ENCODE measurements around the gene SNCB. TPM values are rescaled to one million over a fixed set of nuclear protein-coding genes. Genes with fewer than 3 reads are reported as not detected.
"Not testable (repeated sequence)": the region's sequence is repeated elsewhere in the genome, so short reads cannot be mapped to it uniquely, and the experiment has no call there.

SNCB gene
- total RNA-seq, 1 donor from 2014 or later = not detected

DNA sequence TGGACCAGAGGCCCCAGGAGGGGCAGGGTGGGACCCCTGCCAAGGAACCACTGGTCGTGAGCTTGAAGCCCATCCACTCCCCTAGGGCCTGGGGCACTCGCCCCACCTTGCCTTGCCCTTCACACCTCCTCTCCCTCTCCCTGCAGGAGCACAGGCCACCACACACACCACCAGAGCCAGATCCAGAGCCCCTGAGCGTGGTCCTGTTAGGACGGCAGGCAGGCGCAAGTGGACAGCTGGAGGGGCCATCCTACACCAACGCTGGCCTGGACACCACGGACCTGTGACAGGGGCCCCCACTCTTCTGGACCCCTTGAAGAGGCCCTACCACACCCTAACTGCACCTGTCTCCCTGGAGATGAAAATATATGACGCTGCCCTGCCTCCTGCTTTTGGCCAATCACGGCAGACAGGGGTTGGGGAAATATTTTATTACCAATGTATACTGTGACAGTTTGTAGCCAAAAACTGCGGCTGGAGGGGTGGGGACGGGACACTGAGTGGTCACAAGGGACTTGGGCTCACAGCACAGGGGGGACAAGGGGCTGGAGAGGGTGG lies 34.9 kb downstream of the SNCB start:
- Histone ChIP-seq H3K27ac (no peak overlapping the region), H3K4me3 (no peak overlapping the region), H3K9me3 (no peaks in the 10 kb centered on the region), H3K4me1 (no peaks in the 10 kb centered on the region), H3K36me3 (no peaks in the 10 kb centered on the region), H3K27me3 (no peaks in the 10 kb centered on the region)
- intact Hi-C loops (cut with DNase I) = no loop called here
- DNase-seq (ENCODE audit: extremely low spot score in 2 of 2) = no peak
- TF ChIP-seq, protein P1, sequence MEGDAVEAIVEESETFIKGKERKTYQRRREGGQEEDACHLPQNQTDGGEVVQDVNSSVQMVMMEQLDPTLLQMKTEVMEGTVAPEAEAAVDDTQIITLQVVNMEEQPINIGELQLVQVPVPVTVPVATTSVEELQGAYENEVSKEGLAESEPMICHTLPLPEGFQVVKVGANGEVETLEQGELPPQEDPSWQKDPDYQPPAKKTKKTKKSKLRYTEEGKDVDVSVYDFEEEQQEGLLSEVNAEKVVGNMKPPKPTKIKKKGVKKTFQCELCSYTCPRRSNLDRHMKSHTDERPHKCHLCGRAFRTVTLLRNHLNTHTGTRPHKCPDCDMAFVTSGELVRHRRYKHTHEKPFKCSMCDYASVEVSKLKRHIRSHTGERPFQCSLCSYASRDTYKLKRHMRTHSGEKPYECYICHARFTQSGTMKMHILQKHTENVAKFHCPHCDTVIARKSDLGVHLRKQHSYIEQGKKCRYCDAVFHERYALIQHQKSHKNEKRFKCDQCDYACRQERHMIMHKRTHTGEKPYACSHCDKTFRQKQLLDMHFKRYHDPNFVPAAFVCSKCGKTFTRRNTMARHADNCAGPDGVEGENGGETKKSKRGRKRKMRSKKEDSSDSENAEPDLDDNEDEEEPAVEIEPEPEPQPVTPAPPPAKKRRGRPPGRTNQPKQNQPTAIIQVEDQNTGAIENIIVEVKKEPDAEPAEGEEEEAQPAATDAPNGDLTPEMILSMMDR (IDR thresholded peaks at IDR 0.05) = no peak
- TF ChIP-seq POLR2AphosphoS5 (IDR thresholded peaks at IDR 0.05; ENCODE audit: insufficient read depth in 1 of 2, low read depth in 1 of 2) (no peak), POLR2A (IDR thresholded peaks at IDR 0.05) (no peak)

DNA sequence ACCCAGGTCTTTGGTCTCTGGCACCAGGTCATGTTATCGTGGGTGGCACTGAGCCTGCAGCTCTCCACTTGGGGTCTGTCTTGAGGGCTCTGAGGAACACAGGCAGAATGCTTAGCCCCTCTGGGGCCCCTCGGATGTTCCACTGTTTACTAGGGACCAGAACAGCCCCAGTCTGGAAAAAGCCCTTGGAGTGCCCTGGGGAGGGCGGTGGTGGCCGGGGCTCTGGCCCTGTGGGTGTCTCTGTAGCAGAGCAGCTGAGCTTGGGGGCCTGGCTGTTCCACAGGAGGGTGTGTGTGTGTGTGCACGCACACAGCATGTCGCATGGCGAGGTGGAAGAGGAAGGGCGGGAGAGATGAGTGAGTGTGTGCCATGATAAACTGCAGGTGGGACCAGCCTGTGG lies 35.8 kb downstream of the SNCB start:
- H3K27ac ChIP-seq = no peak overlapping the region
- TF ChIP-seq POLR2A (IDR thresholded peaks at IDR 0.05) (no peak), POLR2AphosphoS5 (IDR thresholded peaks at IDR 0.05; ENCODE audit: insufficient read depth in 1 of 2, low read depth in 1 of 2) (no peak)
- TF ChIP-seq, protein P1 (IDR thresholded peaks at IDR 0.05) = no peak
- no peaks in the 10 kb centered on the region for H3K27me3 ChIP-seq
- no peaks in the 10 kb centered on the region for H3K36me3 ChIP-seq
- H3K9me3 ChIP-seq = no peaks in the 10 kb centered on the region
- H3K4me3 ChIP-seq = no peak overlapping the region
- no peaks in the 10 kb centered on the region for H3K4me1 ChIP-seq
- intact Hi-C loops (cut with DNase I) = no loop called here
- no peak for DNase-seq (ENCODE audit: extremely low spot score in 2 of 2)

DNA sequence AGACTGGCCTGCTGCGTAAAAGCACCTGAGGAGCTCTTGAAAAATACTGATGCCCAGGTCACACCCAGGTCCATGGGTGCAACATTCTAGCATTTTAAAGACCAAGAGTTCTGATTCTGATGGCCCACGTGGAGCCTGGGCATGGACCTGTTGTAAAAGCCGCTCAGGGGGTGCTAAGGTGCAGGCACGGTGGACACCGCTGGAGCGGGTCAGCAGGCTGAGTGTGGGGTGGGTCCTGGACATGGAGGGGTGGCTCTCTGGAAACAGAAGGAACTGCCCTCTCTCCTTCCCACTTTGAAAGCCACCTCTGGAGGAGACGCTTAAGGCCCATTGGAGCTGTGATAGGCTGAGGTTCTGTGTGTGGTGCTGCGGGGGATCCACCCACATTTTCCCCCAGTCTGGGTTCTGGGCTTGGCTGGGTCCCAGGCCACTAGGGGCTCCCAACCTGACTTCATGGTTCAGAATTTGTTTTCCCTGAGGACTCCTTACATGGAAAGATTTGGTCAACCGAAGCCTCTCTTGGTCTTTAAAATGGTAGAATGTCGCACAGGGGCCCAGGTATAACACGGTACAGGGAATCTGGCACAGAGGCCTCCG lies 37.0 kb downstream of the SNCB start:
- no peak overlapping the region for H3K27ac ChIP-seq
- TF ChIP-seq POLR2A (IDR thresholded peaks at IDR 0.05) = no peak
- TF ChIP-seq, protein P1 (IDR thresholded peaks at IDR 0.05) = no peak
- no peak for TF ChIP-seq POLR2AphosphoS5 (IDR thresholded peaks at IDR 0.05; ENCODE audit: insufficient read depth in 1 of 2, low read depth in 1 of 2)
- H3K36me3 ChIP-seq = no peaks in the 10 kb centered on the region
- H3K4me1 ChIP-seq = no peaks in the 10 kb centered on the region
- H3K27me3 ChIP-seq = no peaks in the 10 kb centered on the region
- no peaks in the 10 kb centered on the region for H3K9me3 ChIP-seq
- no peak overlapping the region for H3K4me3 ChIP-seq
- intact Hi-C loops (cut with DNase I) = no loop called here
- no peak for DNase-seq (ENCODE audit: extremely low spot score in 2 of 2)

DNA sequence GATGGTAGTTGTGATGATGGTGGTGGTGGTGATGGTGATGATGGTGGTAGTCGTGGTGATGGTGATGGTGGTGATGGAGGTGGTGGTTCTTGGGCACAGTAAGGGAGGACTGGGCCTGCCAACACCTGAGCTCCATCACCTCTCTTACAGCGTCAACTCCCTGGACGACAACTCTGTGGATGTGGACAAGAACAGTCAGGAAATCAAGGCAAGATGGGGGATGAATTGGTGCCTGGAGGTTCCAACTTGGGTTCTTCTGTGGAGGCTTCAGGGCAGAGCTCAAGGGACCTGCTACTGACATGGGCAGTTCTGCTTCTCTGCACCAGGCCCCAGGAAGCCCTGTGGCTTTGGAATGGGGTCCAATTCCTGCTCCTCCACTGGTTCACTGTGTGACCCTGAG lies 37.8 kb downstream of the SNCB start:
- Histone ChIP-seq H3K27ac (no peak overlapping the region), H3K4me1 (no peaks in the 10 kb centered on the region), H3K36me3 (no peaks in the 10 kb centered on the region), H3K9me3 (no peaks in the 10 kb centered on the region), H3K27me3 (no peaks in the 10 kb centered on the region), H3K4me3 (no peak overlapping the region)
- DNase-seq (ENCODE audit: extremely low spot score in 2 of 2) = no peak
- TF ChIP-seq POLR2AphosphoS5 (IDR thresholded peaks at IDR 0.05; ENCODE audit: insufficient read depth in 1 of 2, low read depth in 1 of 2) (no peak), POLR2A (IDR thresholded peaks at IDR 0.05) (no peak)
- TF ChIP-seq, protein P1 (IDR thresholded peaks at IDR 0.05) = no peak
- intact Hi-C loops (cut with DNase I) = no loop called here

DNA sequence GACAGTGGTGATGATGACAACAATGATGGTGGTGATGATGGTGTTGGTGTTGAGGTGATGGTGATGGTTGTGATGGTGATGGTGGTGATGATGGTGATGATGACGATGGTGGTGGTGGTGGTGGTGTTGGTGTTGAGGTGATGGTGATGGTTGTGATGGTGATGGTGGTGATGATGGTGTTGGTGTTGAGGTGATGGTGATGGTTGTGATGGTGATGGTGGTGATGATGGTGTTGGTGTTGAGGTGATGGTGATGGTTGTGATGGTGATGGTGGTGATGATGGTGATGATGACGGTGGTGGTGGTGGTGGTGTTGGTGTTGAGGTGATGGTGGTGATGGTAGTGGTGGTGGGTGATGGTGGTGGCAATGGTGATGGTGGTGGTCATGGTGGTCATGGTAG lies 38.7 kb downstream of the SNCB start:
- not testable (repeated sequence) for H3K4me1 ChIP-seq

More for the DNA sequence above, 38.7 kb downstream of the SNCB start:
- intact Hi-C loops (cut with DNase I); H3K4me3 ChIP-seq; H3K36me3 ChIP-seq; H3K9me3 ChIP-seq; DNase-seq (ENCODE audit: extremely low spot score in 2 of 2); H3K27ac ChIP-seq; H3K27me3 ChIP-seq: not testable (repeated sequence)

All from vagina (tissue), 2 donors.